IMR-90 (cell line): ENCODE measurements around the gene BTRC. TPM values are rescaled to one million over a fixed set of nuclear protein-coding genes. Genes with fewer than 3 reads are reported as not detected.

ENCODE experiments used
- ATAC-seq: fragments of 200-7000 bp; cut with Tn5 transposase; 2 replicates; pipeline ENCODE4 v1.9.1; 2020; ENCODE audit warnings: low read depth, mild to moderate bottlenecking, moderate library complexity
- BruUV-seq: library from RNA; stranded (reverse); fragments of 400-500 nt; replicated peaks from 2 replicates; lab custom pipeline; 2021; lab: Mats Ljungman, UMichigan
- CTCF ChIA-PET: fragments of 300-600 bp; formaldehyde crosslinking; extraction: SDS; loops from one replicate; lab custom pipeline; 2021; ENCODE audit warnings: antibody characterized with exemption; lab: Yijun Ruan, JAX
- POLR2A ChIA-PET: fragments of 300-600 bp; sonication (Branson Sonifier 250); formaldehyde crosslinking; loops from one replicate; lab custom pipeline; 2022; ENCODE audit warnings: antibody characterized with exemption; ENCODE audit not compliant: unreplicated experiment; lab: Charles Lee
- DNase-seq: peaks from one replicate; pipeline ENCODE4 v3.0.0; 2013
- H2AFZ ChIP-seq: replicated peaks from 2 replicates; pipeline ENCODE3; 2013; ENCODE audit warnings: low read length, mild to moderate bottlenecking; ENCODE audit not compliant: poor library complexity
- H2AK5ac ChIP-seq: 2 replicates; pipeline ENCODE4 v1.6.1; 2013; ENCODE audit warnings: low read depth, low read length, inconsistent platforms
- H2AK9ac ChIP-seq: replicated peaks from 2 replicates; pipeline ENCODE3; 2013; ENCODE audit warnings: mild to moderate bottlenecking, low read depth, low read length, moderate library complexity; ENCODE audit not compliant: poor library complexity
- H2BK120ac ChIP-seq: 2 replicates; pipeline ENCODE4 v1.6.1; 2013; ENCODE audit warnings: low read depth, low read length, inconsistent platforms
- H2BK15ac ChIP-seq: 3 replicates; pipeline ENCODE4 v1.6.1; 2013; ENCODE audit warnings: low read depth, low read length, inconsistent platforms
- H2BK20ac ChIP-seq: 2 replicates; pipeline ENCODE4 v1.6.1; 2013; ENCODE audit warnings: low read depth, mild to moderate bottlenecking, inconsistent platforms, low read length, moderate library complexity
- H2BK5ac ChIP-seq: 2 replicates; pipeline ENCODE4 v1.6.1; 2013; ENCODE audit warnings: mild to moderate bottlenecking, low read depth, low read length, inconsistent platforms; ENCODE audit not compliant: poor library complexity, severe bottlenecking
- H3K14ac ChIP-seq: replicated peaks from 2 replicates; pipeline ENCODE4 v1.6.1; 2013; ENCODE audit warnings: low read depth, low read length, inconsistent platforms
- H3K18ac ChIP-seq: 2 replicates; pipeline ENCODE4 v1.6.1; 2013; ENCODE audit warnings: low read depth, low read length, control low read depth
- H3K23ac ChIP-seq: 2 replicates; pipeline ENCODE4 v1.6.1; 2013; ENCODE audit warnings: low read depth, low read length, inconsistent platforms
- H3K27ac ChIP-seq: 2 replicates; pipeline ENCODE4 v1.5.1; 2013; ENCODE audit warnings: mild to moderate bottlenecking, control low read depth, low read length; ENCODE audit not compliant: insufficient read depth
- H3K27me3 ChIP-seq: 2 replicates; pipeline ENCODE4 v1.6.1; 2013; ENCODE audit warnings: low read length; ENCODE audit not compliant: control insufficient read depth, insufficient read depth
- H3K36me3 ChIP-seq: 2 replicates; pipeline ENCODE4 v1.6.1; 2013; ENCODE audit warnings: low read length, mixed read lengths; ENCODE audit not compliant: control insufficient read depth, insufficient read depth
- H3K4ac ChIP-seq: 2 replicates; pipeline ENCODE4 v1.6.1; 2013; ENCODE audit warnings: low read depth, low read length, inconsistent platforms
- H3K4me1 ChIP-seq: 2 replicates; pipeline ENCODE4 v1.6.1; 2013; ENCODE audit warnings: low read length, mixed read lengths; ENCODE audit not compliant: control insufficient read depth, insufficient read depth
- H3K4me2 ChIP-seq: 2 replicates; pipeline ENCODE4 v1.6.1; 2013; ENCODE audit warnings: low read depth, mild to moderate bottlenecking, control low read depth, low read length, moderate library complexity
- H3K4me3 ChIP-seq: 2 replicates; pipeline ENCODE4 v1.5.1; 2013; ENCODE audit warnings: low read depth, mild to moderate bottlenecking, control low read depth, low read length, moderate library complexity; ENCODE audit not compliant: insufficient read depth
- H3K56ac ChIP-seq: 2 replicates; pipeline ENCODE4 v1.6.1; 2013; ENCODE audit warnings: low read length, inconsistent platforms; ENCODE audit not compliant: insufficient read depth; ENCODE audit errors: extremely low read depth
- H3K79me1 ChIP-seq, 2 experiments: 2 replicates each; pipeline ENCODE4 v1.6.1; 2013; ENCODE audit warnings: low read length in 2 of 2, inconsistent platforms in 1 of 2, low read depth in 1 of 2
- H3K9ac ChIP-seq: 2 replicates; pipeline ENCODE4 v1.6.1; 2013; ENCODE audit warnings: low read depth, low read length, control low read depth
- H3K9me1 ChIP-seq: 2 replicates; pipeline ENCODE4 v1.6.1; 2013; ENCODE audit warnings: low read length, inconsistent platforms; ENCODE audit not compliant: insufficient read depth
- H3K9me3 ChIP-seq: 2 replicates; pipeline ENCODE4 v1.6.1; 2013; ENCODE audit warnings: low read length; ENCODE audit not compliant: control insufficient read depth, insufficient read depth
- H4K20me1 ChIP-seq: 2 replicates; pipeline ENCODE4 v1.6.1; 2013; ENCODE audit warnings: low read length, inconsistent platforms; ENCODE audit not compliant: insufficient read depth
- H4K5ac ChIP-seq: 2 replicates; pipeline ENCODE4 v1.6.1; 2013; ENCODE audit warnings: mild to moderate bottlenecking, low read depth, low read length, control low read depth
- H4K8ac ChIP-seq, 2 experiments: 2 replicates each; pipeline ENCODE4 v1.6.1; 2013; ENCODE audit warnings: low read depth in 2 of 2, low read length in 2 of 2, control low read depth in 1 of 2, inconsistent platforms in 1 of 2
- H4K91ac ChIP-seq: 2 replicates; pipeline ENCODE4 v1.6.1; 2013; ENCODE audit warnings: low read depth, low read length, inconsistent platforms; ENCODE audit not compliant: insufficient read depth
- BHLHE40 ChIP-seq: fragments of 150-350 bp; IDR thresholded peaks from 2 replicates; pipeline ENCODE4 v1.6.1; 2016; ENCODE audit warnings: mild to moderate bottlenecking, low read depth, low read length
- CEBPB ChIP-seq: IDR thresholded peaks from 2 replicates; pipeline ENCODE4 v1.6.1; 2012; ENCODE audit warnings: low read depth, low read length, improper control_type of control experiment
- CHD1 ChIP-seq: IDR thresholded peaks from 2 replicates; pipeline ENCODE4 v1.6.1; 2012; ENCODE audit warnings: low read depth, low read length, improper control_type of control experiment
- FOS ChIP-seq: fragments of 150-350 bp; IDR thresholded peaks from 2 replicates; pipeline ENCODE4 v1.6.1; 2016; ENCODE audit warnings: low read depth, low read length
- MAFK ChIP-seq: IDR thresholded peaks from 2 replicates; pipeline ENCODE4 v1.6.1; 2012; ENCODE audit warnings: low read depth, low read length, improper control_type of control experiment
- MAZ ChIP-seq: IDR thresholded peaks from 2 replicates; pipeline ENCODE4 v1.6.1; 2012; ENCODE audit warnings: low read depth, mild to moderate bottlenecking, low read length, improper control_type of control experiment, moderate library complexity, borderline replicate concordance
- MXI1 ChIP-seq: IDR thresholded peaks from 2 replicates; pipeline ENCODE4 v1.6.1; 2012; ENCODE audit warnings: low read depth, mild to moderate bottlenecking, low read length, moderate library complexity, borderline replicate concordance
- POLR2A ChIP-seq: IDR thresholded peaks from 2 replicates; pipeline ENCODE4 v1.6.1; 2012; ENCODE audit warnings: mild to moderate bottlenecking, low read depth, low read length
- RAD21 ChIP-seq: IDR thresholded peaks from 2 replicates; pipeline ENCODE4 v1.6.1; 2012; ENCODE audit warnings: low read length, improper control_type of control experiment
- RCOR1 ChIP-seq: IDR thresholded peaks from 2 replicates; pipeline ENCODE4 v1.6.1; 2012; ENCODE audit warnings: mild to moderate bottlenecking, low read length, improper control_type of control experiment; ENCODE audit not compliant: insufficient replicate concordance
- RFX5 ChIP-seq: IDR thresholded peaks from 2 replicates; pipeline ENCODE4 v1.8.0; 2012; ENCODE audit warnings: low read depth, mild to moderate bottlenecking, low read length, moderate library complexity
- WGBS, 2 experiments: methylation state at CpG; one replicate each; pipeline versions ENCODE4 v1.1.5 to v1.1.7; 2013; ENCODE audit warnings: missing lambda C conversion rate in 2 of 2; ENCODE audit not compliant: insufficient read length in 1 of 2; ENCODE audit errors: extremely low coverage in 2 of 2; 5-methylcytosine and 5-hydroxymethylcytosine counted together
- dilution Hi-C: fragments of 300-500 bp; cut with HindIII; formaldehyde crosslinking; loops from one replicate; pipeline ENCODE4 v1.14.3; 2018; ENCODE audit warnings: low sequenced_read_pairs; ENCODE audit not compliant: unreplicated experiment
- in situ Hi-C: fragments of 300-500 bp; cut with MboI; formaldehyde crosslinking; loops from 3 replicates; pipeline ENCODE4 v1.14.3; 2019; ENCODE audit warnings: low sequenced_read_pairs, inconsistent platforms, mixed read lengths
- intact Hi-C: fragments of 100-400 bp; cut with micrococcal nuclease; formaldehyde crosslinking; loops from 2 replicates; pipeline ENCODE4 v1.10.0; 2022
- polyA plus RNA-seq, 3 experiments: library from polyadenylated mRNA; depleted of rRNA; stranded (reverse); fragments of >200 nt; gene quantifications; 2 replicates each; pipeline ENCODE4 v1.2.3, GENCODE V29; 2012; ENCODE audit warnings: low replicate concordance in 1 of 3
- total RNA-seq: library from RNA; depleted of rRNA; stranded (reverse); fragments of >200 nt; gene quantifications from 2 replicates; pipeline ENCODE4 v1.2.3, GENCODE V29; 2012
- TF ChIP-seq, protein P1 (sequence below): fragments of 150-350 bp; IDR thresholded peaks from 2 replicates; pipeline ENCODE4 v1.6.1; 2016; ENCODE audit warnings: low read depth, mild to moderate bottlenecking, low read length, moderate library complexity, borderline replicate concordance
- TF ChIP-seq, protein P2 (sequence below): conservative IDR thresholded peaks from 2 replicates; pipeline ENCODE4 v1.5.1; 2012; ENCODE audit warnings: mild to moderate bottlenecking, low read depth, low read length, improper control_type of control experiment
- TF ChIP-seq, protein P3 (sequence below): fragments of 150-350 bp; IDR thresholded peaks from 2 replicates; pipeline ENCODE4 v1.6.1; 2017; ENCODE audit warnings: mild to moderate bottlenecking, antibody characterized with exemption, low read length, low read depth

BTRC gene
- total and polyA plus RNA-seq, 2 of the 4 experiments (the other 2 are of a cell fraction) = 7.7 to 8.4 TPM

DNA sequence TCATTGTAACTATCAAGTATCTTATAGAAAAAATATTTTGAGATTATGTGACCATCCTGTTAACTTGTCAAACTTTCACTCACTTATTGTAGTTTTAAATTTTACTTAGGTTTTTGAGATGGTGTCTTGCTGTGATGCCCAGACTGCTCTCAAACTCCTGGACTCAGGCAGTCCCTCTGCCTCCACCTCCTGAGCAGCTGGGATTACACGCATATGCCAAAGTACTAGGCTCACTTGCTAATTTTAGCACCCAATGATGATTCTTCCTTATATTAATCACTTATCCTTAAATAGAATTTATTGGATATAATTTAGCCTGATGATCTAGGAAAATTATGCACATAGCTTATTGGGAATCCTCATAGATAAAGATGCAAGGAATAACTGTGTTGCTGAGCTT lies 104.9 kb downstream of the BTRC start:
- ChIA-PET CTCF (interaction anchor here (1.3 to 1.8 kb wide), 2 partner anchors 8 to 15 kb away, joined by 3 to 4 read pairs; no protein-coding TSS in a partner anchor), POLR2A (no interaction called here)
- Histone ChIP-seq H3K4me3 (no peak overlapping the region), H3K14ac (no peak overlapping the region), H4K5ac (no peak overlapping the region), H2AK9ac (no peak overlapping the region), H3K79me1 (peaks cover 5 to 7% of the 10 kb centered on the region in 2 experiments; a peak in 3 of 4 replicates), H3K9ac (no peak overlapping the region), H3K23ac (no peak overlapping the region), H3K9me1 (peaks cover 3% of the 10 kb centered on the region; the same call in 1 of the 2 replicates), H2BK15ac (no peak overlapping the region), H2AK5ac (no peak overlapping the region), H3K27ac (no peak overlapping the region), H3K9me3 (no peaks in the 10 kb centered on the region), H2BK120ac (no peak overlapping the region), H2BK5ac (no peak overlapping the region), H4K8ac (no peak overlapping the region), H3K36me3 (no peaks in the 10 kb centered on the region; the same call in 1 of the 2 replicates), H3K4me1 (peaks cover 2% of the 10 kb centered on the region; the same call in 1 of the 2 replicates), H3K18ac (no peak overlapping the region), H4K91ac (no peak overlapping the region), H2AFZ (no peak overlapping the region), H3K4ac (no peak overlapping the region), H4K20me1 (peaks cover 10% of the 10 kb centered on the region), H2BK20ac (no peak overlapping the region), H3K27me3 (no peaks in the 10 kb centered on the region), H3K4me2 (no peak overlapping the region), H3K56ac (no peak overlapping the region)
- TF ChIP-seq MAFK (no peak), MXI1 (no peak), CEBPB (no peak), RCOR1 (no peak), POLR2A (no peak), CHD1 (no peak), FOS (no peak), BHLHE40 (no peak), RFX5 (no peak), MAZ (no peak), RAD21 (no peak)
- TF ChIP-seq, protein P1, sequence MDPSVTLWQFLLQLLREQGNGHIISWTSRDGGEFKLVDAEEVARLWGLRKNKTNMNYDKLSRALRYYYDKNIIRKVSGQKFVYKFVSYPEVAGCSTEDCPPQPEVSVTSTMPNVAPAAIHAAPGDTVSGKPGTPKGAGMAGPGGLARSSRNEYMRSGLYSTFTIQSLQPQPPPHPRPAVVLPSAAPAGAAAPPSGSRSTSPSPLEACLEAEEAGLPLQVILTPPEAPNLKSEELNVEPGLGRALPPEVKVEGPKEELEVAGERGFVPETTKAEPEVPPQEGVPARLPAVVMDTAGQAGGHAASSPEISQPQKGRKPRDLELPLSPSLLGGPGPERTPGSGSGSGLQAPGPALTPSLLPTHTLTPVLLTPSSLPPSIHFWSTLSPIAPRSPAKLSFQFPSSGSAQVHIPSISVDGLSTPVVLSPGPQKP = no peak
- TF ChIP-seq, protein P2, sequence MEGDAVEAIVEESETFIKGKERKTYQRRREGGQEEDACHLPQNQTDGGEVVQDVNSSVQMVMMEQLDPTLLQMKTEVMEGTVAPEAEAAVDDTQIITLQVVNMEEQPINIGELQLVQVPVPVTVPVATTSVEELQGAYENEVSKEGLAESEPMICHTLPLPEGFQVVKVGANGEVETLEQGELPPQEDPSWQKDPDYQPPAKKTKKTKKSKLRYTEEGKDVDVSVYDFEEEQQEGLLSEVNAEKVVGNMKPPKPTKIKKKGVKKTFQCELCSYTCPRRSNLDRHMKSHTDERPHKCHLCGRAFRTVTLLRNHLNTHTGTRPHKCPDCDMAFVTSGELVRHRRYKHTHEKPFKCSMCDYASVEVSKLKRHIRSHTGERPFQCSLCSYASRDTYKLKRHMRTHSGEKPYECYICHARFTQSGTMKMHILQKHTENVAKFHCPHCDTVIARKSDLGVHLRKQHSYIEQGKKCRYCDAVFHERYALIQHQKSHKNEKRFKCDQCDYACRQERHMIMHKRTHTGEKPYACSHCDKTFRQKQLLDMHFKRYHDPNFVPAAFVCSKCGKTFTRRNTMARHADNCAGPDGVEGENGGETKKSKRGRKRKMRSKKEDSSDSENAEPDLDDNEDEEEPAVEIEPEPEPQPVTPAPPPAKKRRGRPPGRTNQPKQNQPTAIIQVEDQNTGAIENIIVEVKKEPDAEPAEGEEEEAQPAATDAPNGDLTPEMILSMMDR = no peak
- TF ChIP-seq, protein P3, sequence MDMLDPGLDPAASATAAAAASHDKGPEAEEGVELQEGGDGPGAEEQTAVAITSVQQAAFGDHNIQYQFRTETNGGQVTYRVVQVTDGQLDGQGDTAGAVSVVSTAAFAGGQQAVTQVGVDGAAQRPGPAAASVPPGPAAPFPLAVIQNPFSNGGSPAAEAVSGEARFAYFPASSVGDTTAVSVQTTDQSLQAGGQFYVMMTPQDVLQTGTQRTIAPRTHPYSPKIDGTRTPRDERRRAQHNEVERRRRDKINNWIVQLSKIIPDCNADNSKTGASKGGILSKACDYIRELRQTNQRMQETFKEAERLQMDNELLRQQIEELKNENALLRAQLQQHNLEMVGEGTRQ = no peak
- dilution Hi-C loops (loop anchor here (25.0 kb wide), 1 partner anchor 172 kb away; no protein-coding TSS in a partner anchor), in situ Hi-C loops (no loop called here), intact Hi-C loops (no loop called here)
- BruUV-seq = no TSS peak
- DNase-seq (no peak), ATAC-seq (no peak)
- WGBS, 2 experiments = no CpG with 5 or more reads among the region's 1 CpG
